Measurements from ENCODE around the gene TMPRSS15. TPM values are rescaled to one million over a fixed set of nuclear protein-coding genes. Genes with fewer than 3 reads are reported as not detected.

Gene TMPRSS15
- total and polyA plus RNA-seq, 4 donors = not detected

- TF ChIP-seq RAD21 (IDR thresholded peaks at IDR 0.05) (no peak), REST (IDR thresholded peaks at IDR 0.05) (no peak), NR2F2 (IDR thresholded peaks at IDR 0.05) (no peak), FOXA2 (IDR thresholded peaks at IDR 0.05) (no peak), CTCF (IDR thresholded peaks at IDR 0.05; ENCODE audit: low read depth, low read length, missing input control) (no peak), EGR1 (IDR thresholded peaks at IDR 0.05; ENCODE audit: low read depth in 2 of 2) (no peak), ZBTB33 (IDR thresholded peaks at IDR 0.05) (no peak), HNF4G (IDR thresholded peaks at IDR 0.05) (no peak), HNF4A (conservative IDR thresholded peaks at IDR 0.05) (no peak), TAF1 (conservative IDR thresholded peaks at IDR 0.05) (no peak), SP1 (IDR thresholded peaks at IDR 0.05) (no peak), GABPA (IDR thresholded peaks at IDR 0.05 in 1 of 2, conservative IDR thresholded peaks at IDR 0.05 in 1 of 2) (no peak), JUND (IDR thresholded peaks at IDR 0.05) (no peak), YY1 (IDR thresholded peaks at IDR 0.05) (no peak)
- H3K9ac ChIP-seq (ENCODE audit: low read depth in 1 of 2, low read length in 2 of 2) = no peak overlapping the region
- H3K9me3 ChIP-seq (ENCODE audit: control insufficient read depth in 4 of 4, low read length in 3 of 4) = no peaks in the 10 kb centered on the region
- no peak overlapping the region for H3K4me3 ChIP-seq (ENCODE audit: low read depth in 1 of 3, low read length in 3 of 3)
- no peak overlapping the region for H3K27ac ChIP-seq (ENCODE audit: low read depth in 1 of 2, low read length in 2 of 2)
- no peaks in the 10 kb centered on the region for H3K36me3 ChIP-seq (ENCODE audit: control insufficient read depth in 4 of 4, insufficient read depth in 3 of 4, low read depth in 1 of 4, low read length in 3 of 4)
- H3K27me3 ChIP-seq (ENCODE audit: control insufficient read depth in 4 of 4, insufficient read depth in 4 of 4, low read length in 3 of 4) = no peaks in the 10 kb centered on the region
- no peak for DNase-seq (ENCODE audit: low spot score)
- no peaks in the 10 kb centered on the region for H3K4me1 ChIP-seq (ENCODE audit: control insufficient read depth in 4 of 4, insufficient read depth in 4 of 4, low read length in 3 of 4)
- 77% methylated on average over 2 of the region's 2 CpGs for WGBS
Observed at GRCh38 chr21:18350216-18350615, 53.4 kb downstream of the TMPRSS15 start.

GRCh38 chr21:18349468-18349867 lies 54.1 kb downstream of the TMPRSS15 start:
- Histone ChIP-seq H3K27me3 (ENCODE audit: control insufficient read depth in 4 of 4, insufficient read depth in 4 of 4, low read length in 3 of 4) (no peaks in the 10 kb centered on the region), H3K36me3 (ENCODE audit: control insufficient read depth in 4 of 4, insufficient read depth in 3 of 4, low read depth in 1 of 4, low read length in 3 of 4) (no peaks in the 10 kb centered on the region), H3K9me3 (ENCODE audit: control insufficient read depth in 4 of 4, low read length in 3 of 4) (no peaks in the 10 kb centered on the region), H3K4me3 (ENCODE audit: low read depth in 1 of 3, low read length in 3 of 3) (no peak overlapping the region), H3K9ac (ENCODE audit: low read depth in 1 of 2, low read length in 2 of 2) (no peak overlapping the region), H3K27ac (ENCODE audit: low read depth in 1 of 2, low read length in 2 of 2) (no peak overlapping the region), H3K4me1 (ENCODE audit: control insufficient read depth in 4 of 4, insufficient read depth in 4 of 4, low read length in 3 of 4) (no peaks in the 10 kb centered on the region)
- TF ChIP-seq RXRA (IDR thresholded peaks at IDR 0.05) = no peak
- no peak for TF ChIP-seq REST (IDR thresholded peaks at IDR 0.05)
- TF ChIP-seq JUND (IDR thresholded peaks at IDR 0.05) = no peak
- TF ChIP-seq RAD21 (IDR thresholded peaks at IDR 0.05) = no peak
- no peak for TF ChIP-seq NR2F2 (IDR thresholded peaks at IDR 0.05)
- no peak for TF ChIP-seq ATF3 (IDR thresholded peaks at IDR 0.05)
- TF ChIP-seq TAF1 (conservative IDR thresholded peaks at IDR 0.05) = no peak
- TF ChIP-seq FOXA1 (IDR thresholded peaks at IDR 0.05) = no peak
- no peak for TF ChIP-seq SP1 (IDR thresholded peaks at IDR 0.05)
- TF ChIP-seq FOXA2 (IDR thresholded peaks at IDR 0.05) = no peak
- no peak for TF ChIP-seq ZBTB33 (IDR thresholded peaks at IDR 0.05)
- TF ChIP-seq HNF4G (IDR thresholded peaks at IDR 0.05) = no peak
- no peak for TF ChIP-seq GABPA (IDR thresholded peaks at IDR 0.05 in 1 of 2, conservative IDR thresholded peaks at IDR 0.05 in 1 of 2)
- 69% methylated on average over 4 of the region's 4 CpGs for WGBS
- DNase-seq (ENCODE audit: low spot score) = no peak
